Endothelial cell of umbilical vein (primary cell): ENCODE results near the gene DGKA. TPM values are rescaled to one million over a fixed set of nuclear protein-coding genes. Genes with fewer than 3 reads are reported as not detected.

Experiments
- BruUV-seq: library from RNA; stranded (reverse); fragments of 400-500 nt; replicated peaks from 2 replicates; lab custom pipeline; 2021; lab: Mats Ljungman, UMichigan
- CTCF ChIA-PET: fragments of 300-600, 350-600 bp; sonication (Branson Sonifier 250); formaldehyde crosslinking; loops from one replicate; lab custom pipeline; 2021; ENCODE audit warnings: antibody characterized with exemption, inconsistent platforms; lab: Charles Lee
- POLR2A ChIA-PET: fragments of 300-600, 350-600 bp; sonication (Branson Sonifier 250); formaldehyde crosslinking; loops from one replicate; lab custom pipeline; 2021; ENCODE audit warnings: antibody characterized with exemption, inconsistent platforms; lab: Charles Lee
- DNase-seq: peaks from one replicate; pipeline ENCODE4 v3.0.0-alpha.2; 2011; ENCODE audit warnings: low read depth, low spot score
- FAIRE-seq: peaks from 2 replicates; lab custom pipeline; 2011; peaks lifted over from hg19 to GRCh38; lab: Jason Lieb, UNC
- H2AFZ ChIP-seq: 2 replicates; pipeline ENCODE4 v1.6.0; 2012; ENCODE audit warnings: low read depth, low read length, control low read depth, inconsistent platforms
- H3K27ac ChIP-seq: 2 replicates; pipeline ENCODE4 v1.5.1; 2011; ENCODE audit warnings: low read depth, mild to moderate bottlenecking, control low read depth, low read length, moderate library complexity; ENCODE audit not compliant: insufficient read depth
- H3K27me3 ChIP-seq, 2 experiments: 2 replicates each; pipeline versions ENCODE4 v1.6.0 to v1.6.1; 2011; ENCODE audit warnings: low read length in 2 of 2, mixed read lengths in 1 of 2; ENCODE audit not compliant: control insufficient read depth in 2 of 2, insufficient read depth in 2 of 2
- H3K36me3 ChIP-seq, 2 experiments: 2 replicates in 1 of 2; 3 replicates in 1 of 2; pipeline ENCODE4 v1.5.1; 2011; ENCODE audit warnings: low read length in 2 of 2, mild to moderate bottlenecking in 1 of 2, moderate library complexity in 1 of 2; ENCODE audit not compliant: control insufficient read depth in 2 of 2, insufficient read depth in 2 of 2; ENCODE audit errors: extremely low read depth in 1 of 2
- H3K4me1 ChIP-seq: 3 replicates; pipeline ENCODE4 v1.5.1; 2011; ENCODE audit warnings: mild to moderate bottlenecking, low read length; ENCODE audit not compliant: control insufficient read depth, insufficient read depth; ENCODE audit errors: extremely low read depth
- H3K4me2 ChIP-seq: 2 replicates; pipeline ENCODE4 v1.6.1; 2011; ENCODE audit warnings: low read length, control low read depth, mixed read lengths; ENCODE audit not compliant: insufficient read depth
- H3K4me3 ChIP-seq, 3 experiments: fragments of 200-600 bp in 1 of 3; sonication (generic), shearing (Covaris generic) in 1 of 3; replicated peaks in 1 of 3; 2 replicates each; pipeline ENCODE4 v1.5.1; 2011 to 2016; ENCODE audit warnings: control low read depth in 3 of 3, low read length in 3 of 3, mild to moderate bottlenecking in 2 of 3, inconsistent platforms in 1 of 3, low read depth in 1 of 3, moderate library complexity in 1 of 3; ENCODE audit not compliant: insufficient read depth in 1 of 3
- H3K79me2 ChIP-seq: 2 replicates; pipeline ENCODE4 v1.6.0; 2012; ENCODE audit warnings: low read length, inconsistent platforms; ENCODE audit not compliant: control insufficient read depth, insufficient read depth
- H3K9ac ChIP-seq: replicated peaks from 2 replicates; pipeline ENCODE3; 2011; ENCODE audit warnings: low read length, control low read depth; ENCODE audit not compliant: insufficient read depth; ENCODE audit errors: extremely low read depth
- H3K9me1 ChIP-seq: replicated peaks from 3 replicates; pipeline ENCODE4 v1.6.0; 2011; ENCODE audit warnings: mild to moderate bottlenecking, low read length; ENCODE audit not compliant: control insufficient read depth, insufficient read depth; ENCODE audit errors: extremely low read depth
- H3K9me3 ChIP-seq: replicated peaks from 2 replicates; pipeline ENCODE4 v1.5.1; 2012; ENCODE audit warnings: low read length, inconsistent platforms; ENCODE audit not compliant: control insufficient read depth, insufficient read depth
- H4K20me1 ChIP-seq: replicated peaks from 2 replicates; pipeline ENCODE3; 2011; ENCODE audit warnings: mild to moderate bottlenecking, low read length; ENCODE audit not compliant: control insufficient read depth, insufficient read depth; ENCODE audit errors: extremely low read depth
- CTCF ChIP-seq, 2 donors: IDR thresholded peaks; 1 replicate in 1 of 2; 2 replicates in 1 of 2; pipeline ENCODE4 v1.5.1; 2011; ENCODE audit warnings: low read length in 2 of 2, mild to moderate bottlenecking in 2 of 2, moderate library complexity in 2 of 2, control low read depth in 1 of 2, inconsistent platforms in 1 of 2, low read depth in 1 of 2; ENCODE audit not compliant: insufficient read depth in 1 of 2; ENCODE audit errors: extremely low read depth in 1 of 2
- EZH2 ChIP-seq: IDR thresholded peaks from 2 replicates; pipeline ENCODE4 v1.6.1; 2012; ENCODE audit warnings: borderline replicate concordance, low read depth, mild to moderate bottlenecking, moderate library complexity, low read length, inconsistent platforms; ENCODE audit not compliant: severe bottlenecking
- FOS ChIP-seq: IDR thresholded peaks from 2 replicates; pipeline ENCODE4 v1.6.1; 2011; ENCODE audit warnings: mild to moderate bottlenecking, low read length, moderate library complexity, borderline replicate concordance; ENCODE audit not compliant: insufficient read depth
- GATA2 ChIP-seq: IDR thresholded peaks from 2 replicates; pipeline ENCODE4 v1.7.0; 2011; ENCODE audit warnings: low read depth, mild to moderate bottlenecking, moderate library complexity, mixed read lengths, low read length; ENCODE audit not compliant: insufficient read length, insufficient read depth
- JUN ChIP-seq: IDR thresholded peaks from 2 replicates; pipeline ENCODE4 v1.6.1; 2011; ENCODE audit warnings: borderline replicate concordance, low read depth; ENCODE audit not compliant: insufficient read length, insufficient read depth
- MAX ChIP-seq: IDR thresholded peaks from 2 replicates; pipeline ENCODE4 v1.6.1; 2011; ENCODE audit not compliant: insufficient read depth, insufficient read length
- MYC ChIP-seq: IDR thresholded peaks from one replicate; pipeline ENCODE4 v1.6.1; 2011; ENCODE audit warnings: mild to moderate bottlenecking, low read depth, low read length
- POLR2A ChIP-seq: IDR thresholded peaks from 2 replicates; pipeline ENCODE4 v1.6.1; 2012; ENCODE audit warnings: low read depth, mild to moderate bottlenecking, control low read depth, low read length
- POLR2AphosphoS5 ChIP-seq: IDR thresholded peaks from 2 replicates; pipeline ENCODE4 v1.6.1; 2012; ENCODE audit warnings: low read depth, mild to moderate bottlenecking, control low read depth, low read length, moderate library complexity; ENCODE audit not compliant: insufficient read depth
- dilution Hi-C: fragments of 300-500 bp; cut with MboI; formaldehyde crosslinking; loops from one replicate; pipeline ENCODE4 v1.15.0; 2019; ENCODE audit warnings: low sequenced_read_pairs; ENCODE audit not compliant: extremely low pct_ligation_motif_present
- intact Hi-C: fragments of 100-400 bp; cut with micrococcal nuclease; formaldehyde crosslinking; loops from one replicate; pipeline ENCODE4 v1.10.0; 2022
- polyA plus RNA-seq, 4 experiments: library from polyadenylated mRNA; depleted of rRNA in 3 of 4; stranded (reverse) in 3 of 4; unstranded in 1 of 4; fragments of >200 nt; gene quantifications; 2 replicates each; pipeline versions ENCODE4 v1.2.1 to v1.2.3, GENCODE V29; 2011 to 2012; ENCODE audit warnings: missing spikeins in 1 of 4
- total RNA-seq: library from RNA; stranded (reverse); gene quantifications from 2 replicates; pipeline ENCODE4 v1.2.3, GENCODE V29; 2021

Gene DGKA
- total and polyA plus RNA-seq, 2 donors (not counting 3 experiments of a cell fraction or from before 2014, with no cell fraction given): 49.8 to 53.2 TPM

- no peak overlapping the region for H2AFZ ChIP-seq
- CTCF ChIA-PET: no interaction called here
- no peak overlapping the region for H3K4me2 ChIP-seq
- TF ChIP-seq POLR2AphosphoS5: no peak
- TF ChIP-seq JUN: no peak
- no peak for TF ChIP-seq MYC
- TF ChIP-seq MAX: no peak
- no peak for TF ChIP-seq FOS
- TF ChIP-seq POLR2A: no peak
- no peak for TF ChIP-seq EZH2
- no peak for TF ChIP-seq CTCF (IDR thresholded peaks at IDR 0.05; ENCODE audit: extremely low read depth in 1 of 2, insufficient read depth in 1 of 2, low read depth in 1 of 2, low read length in 2 of 2)
- no peak for TF ChIP-seq GATA2
- no peak overlapping the region for H3K27ac ChIP-seq
- BruUV-seq: no TSS peak
- DNase-seq: no peak
- H3K4me3 ChIP-seq: no peak overlapping the region
- no peak overlapping the region for H3K9ac ChIP-seq
- H3K36me3 ChIP-seq: peaks cover 0 to 8% of the 10 kb centered on the region in 2 experiments
- H3K79me2 ChIP-seq: no peaks in the 10 kb centered on the region
- H3K27me3 ChIP-seq: no peaks in the 10 kb centered on the region
- no peaks in the 10 kb centered on the region for H4K20me1 ChIP-seq
- FAIRE-seq: no peak
- H3K4me1 ChIP-seq: no peaks in the 10 kb centered on the region
- no peaks in the 10 kb centered on the region for H3K9me3 ChIP-seq
- no peaks in the 10 kb centered on the region for H3K9me1 ChIP-seq
- dilution Hi-C loops: no loop called here
- POLR2A ChIA-PET: no interaction called here
- intact Hi-C loops: no loop called here
Observed at GRCh38 chr12:55901881-55902490, 29.0 kb upstream of the DGKA start.
